ENCODE measurements around the gene ZFP91.
A peak's percentile ranks its signal among the peaks of the same experiment; 100 is the strongest.

ZFP91 gene

GRCh38 chr11:58586998-58587397, 8.1 kb downstream of the ZFP91 start:
- no peak for DNase-seq (ENCODE audit: low read depth, low spot score)

GRCh38 chr11:58591659-58592058, 12.8 kb downstream of the ZFP91 start:
- DNase-seq (ENCODE audit: low read depth, low spot score): no peak

GRCh38 chr11:58592760-58593472, 14.1 kb downstream of the ZFP91 start:
- DNase-seq (ENCODE audit: low read depth, low spot score): no peak

- DNase-seq (ENCODE audit: low read depth, low spot score): no peak
These were observed 16.0 kb downstream of the ZFP91 start for GRCh38 chr11:58594826-58595225.

- DNase-seq (ENCODE audit: low read depth, low spot score): no peak
These were observed 17.8 kb downstream of the ZFP91 start for GRCh38 chr11:58596621-58597020.

GRCh38 chr11:58597486-58598144, 18.8 kb downstream of the ZFP91 start:
- DNase-seq (ENCODE audit: low read depth, low spot score): no peak

GRCh38 chr11:58600510-58600909, 21.6 kb downstream of the ZFP91 start:
- DNase-seq (ENCODE audit: low read depth, low spot score): no peak

GRCh38 chr11:58606930-58607714, 28.3 kb downstream of the ZFP91 start:
- no peak for DNase-seq (ENCODE audit: low read depth, low spot score)

GRCh38 chr11:58608331-58608730, 29.5 kb downstream of the ZFP91 start:
- DNase-seq (ENCODE audit: low read depth, low spot score): no peak

GRCh38 chr11:58609723-58610122, 30.9 kb downstream of the ZFP91 start:
- no peak for DNase-seq (ENCODE audit: low read depth, low spot score)

GRCh38 chr11:58613228-58613627, 34.4 kb downstream of the ZFP91 start:
- no peak for DNase-seq (ENCODE audit: low read depth, low spot score)

GRCh38 chr11:58615559-58615958, 36.7 kb downstream of the ZFP91 start:
- no peak for DNase-seq (ENCODE audit: low read depth, low spot score)

GRCh38 chr11:58616594-58616993, 37.7 kb downstream of the ZFP91 start:
- DNase-seq (ENCODE audit: low read depth, low spot score): peak; percentile 89

- DNase-seq (ENCODE audit: low read depth, low spot score): no peak
These were observed 39.2 kb downstream of the ZFP91 start for GRCh38 chr11:58617976-58618557.

- no peak for DNase-seq (ENCODE audit: low read depth, low spot score)
These were observed 42.9 kb downstream of the ZFP91 start for GRCh38 chr11:58621586-58622262.

GRCh38 chr11:58622344-58622743, 43.5 kb downstream of the ZFP91 start, which contains the start of gene CNTF:
Gene CNTF, plus strand, starts transcription at chr11:58622665. Its CDS starts 88 bp downstream, at chr11:58622753.
- DNase-seq (ENCODE audit: low read depth, low spot score): peak; percentile 59

- DNase-seq (ENCODE audit: low read depth, low spot score): no peak
These were observed 46.2 kb downstream of the ZFP91 start for GRCh38 chr11:58625086-58625485.

- DNase-seq (ENCODE audit: low read depth, low spot score): peak; percentile 33
These were observed 47.1 kb downstream of the ZFP91 start for GRCh38 chr11:58625826-58626460.

- no peak for DNase-seq (ENCODE audit: low read depth, low spot score)
These were observed 48.1 kb downstream of the ZFP91 start for GRCh38 chr11:58626934-58627483.

GRCh38 chr11:58628446-58628845, 49.6 kb downstream of the ZFP91 start:
- peak; percentile 87 for DNase-seq (ENCODE audit: low read depth, low spot score)

GRCh38 chr11:58629857-58630256, 51.0 kb downstream of the ZFP91 start:
- DNase-seq (ENCODE audit: low read depth, low spot score): peak; percentile 46
